ENCODE data around the gene VEGFD. TPM values are rescaled to one million over a fixed set of nuclear protein-coding genes. Genes with fewer than 3 reads are reported as not detected.

The VEGFD gene
- total and polyA plus RNA-seq, 2 donors (not counting 1 experiment from before 2014, with no cell fraction given) = not detected

DNA sequence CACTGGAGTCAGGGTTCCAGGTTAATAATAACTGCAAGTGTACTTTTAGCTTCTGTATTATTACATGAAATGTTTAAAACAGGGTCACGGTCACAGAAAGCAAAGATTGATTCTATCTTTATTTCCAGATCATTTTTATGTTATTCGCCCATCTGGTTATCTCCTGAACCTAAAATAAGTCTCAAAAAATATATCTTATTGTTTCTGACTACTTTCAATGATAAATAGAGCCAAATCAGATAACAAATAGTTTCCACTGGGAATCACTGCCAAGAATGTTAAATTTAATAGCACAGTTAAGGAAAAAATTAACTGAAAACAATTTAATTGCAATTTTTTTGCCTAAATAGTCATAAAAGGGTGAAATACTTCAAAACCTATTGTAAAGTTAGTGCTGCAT lies 17.2 kb upstream of the VEGFD start:
- Histone ChIP-seq H3K9me3 (ENCODE audit: control extremely low read depth in 1 of 3, control insufficient read depth in 2 of 3, insufficient read depth in 1 of 3, low read length in 2 of 3) (no peaks in the 10 kb centered on the region), H3K36me3 (replicated peaks in 1 of 2; ENCODE audit: control extremely low read depth in 1 of 2, control insufficient read depth in 1 of 2, extremely low read depth in 1 of 2, insufficient read depth in 2 of 2, low read length in 1 of 2) (no peaks in the 10 kb centered on the region), H3K27ac (ENCODE audit: low read length in 2 of 2) (no peak overlapping the region), H3K4me2 (replicated peaks; ENCODE audit: low read depth, low read length, poor library complexity, severe bottlenecking) (no peak overlapping the region), H3K9ac (ENCODE audit: low read length) (no peak overlapping the region), H3K79me2 (ENCODE audit: control insufficient read depth, insufficient read depth, low read length) (no peaks in the 10 kb centered on the region), H3K4me3 (ENCODE audit: control extremely low read depth in 1 of 5, extremely low read depth in 1 of 5, insufficient read depth in 1 of 5, low read depth in 2 of 5, low read length in 4 of 5) (no peak overlapping the region), H4K20me1 (ENCODE audit: control insufficient read depth, insufficient read depth, low read length, poor library complexity, severe bottlenecking) (no peaks in the 10 kb centered on the region), H3K27me3 (replicated peaks in 1 of 4; ENCODE audit: control extremely low read depth in 1 of 4, control insufficient read depth in 3 of 4, insufficient read depth in 4 of 4, low read length in 3 of 4) (no peaks in the 10 kb centered on the region), H3K4me1 (ENCODE audit: control insufficient read depth in 2 of 2, insufficient read depth in 2 of 2, low read length in 2 of 2) (no peaks in the 10 kb centered on the region), H2AFZ (ENCODE audit: insufficient read depth, low read depth, low read length, poor library complexity, severe bottlenecking) (no peak overlapping the region)
- intact Hi-C loops (cut with micrococcal nuclease) = no loop called here
- H3K27me3 Mint-ChIP-seq = no peaks in the 10 kb centered on the region
- DNase-seq (no peak), ATAC-seq (ENCODE audit: low read depth) (no peak)
- POLR2A ChIA-PET = no interaction called here
- no peak for TF ChIP-seq EZH2 (IDR thresholded peaks at IDR 0.05; ENCODE audit: borderline replicate concordance, insufficient read depth, low read depth, low read length, poor library complexity, severe bottlenecking)
- TF ChIP-seq CTCF (IDR thresholded peaks at IDR 0.05) = no peak
- CTCF ChIA-PET = no interaction called here
- H3K4me1 Mint-ChIP-seq = no peaks in the 10 kb centered on the region
- no peak overlapping the region for H3K4me3 Mint-ChIP-seq
- no CpG with 5 or more reads among the region's 2 CpGs for WGBS (ENCODE audit: insufficient coverage)
- H3K27ac Mint-ChIP-seq = no peak overlapping the region
- H3K9me3 Mint-ChIP-seq (ENCODE audit: insufficient read depth) = no peaks in the 10 kb centered on the region

- Histone ChIP-seq H3K36me3 (replicated peaks in 1 of 2; ENCODE audit: control extremely low read depth in 1 of 2, control insufficient read depth in 1 of 2, extremely low read depth in 1 of 2, insufficient read depth in 2 of 2, low read length in 1 of 2) (no peaks in the 10 kb centered on the region), H3K4me1 (ENCODE audit: control insufficient read depth in 2 of 2, insufficient read depth in 2 of 2, low read length in 2 of 2) (no peaks in the 10 kb centered on the region), H3K27ac (ENCODE audit: low read length in 2 of 2) (no peak overlapping the region), H3K4me3 (ENCODE audit: control extremely low read depth in 1 of 5, extremely low read depth in 1 of 5, insufficient read depth in 1 of 5, low read depth in 2 of 5, low read length in 4 of 5) (no peak overlapping the region), H3K4me2 (replicated peaks; ENCODE audit: low read depth, low read length, poor library complexity, severe bottlenecking) (no peak overlapping the region), H3K27me3 (replicated peaks in 1 of 4; ENCODE audit: control extremely low read depth in 1 of 4, control insufficient read depth in 3 of 4, insufficient read depth in 4 of 4, low read length in 3 of 4) (no peaks in the 10 kb centered on the region), H3K79me2 (ENCODE audit: control insufficient read depth, insufficient read depth, low read length) (no peaks in the 10 kb centered on the region), H3K9ac (ENCODE audit: low read length) (no peak overlapping the region), H3K9me3 (ENCODE audit: control extremely low read depth in 1 of 3, control insufficient read depth in 2 of 3, insufficient read depth in 1 of 3, low read length in 2 of 3) (no peaks in the 10 kb centered on the region), H4K20me1 (ENCODE audit: control insufficient read depth, insufficient read depth, low read length, poor library complexity, severe bottlenecking) (no peaks in the 10 kb centered on the region), H2AFZ (ENCODE audit: insufficient read depth, low read depth, low read length, poor library complexity, severe bottlenecking) (no peak overlapping the region)
- intact Hi-C loops (cut with micrococcal nuclease) = no loop called here
- no peaks in the 10 kb centered on the region for H3K9me3 Mint-ChIP-seq (ENCODE audit: insufficient read depth)
- DNase-seq (no peak), ATAC-seq (ENCODE audit: low read depth) (no peak)
- no peak overlapping the region for H3K4me3 Mint-ChIP-seq
- no peak overlapping the region for H3K27ac Mint-ChIP-seq
- no peaks in the 10 kb centered on the region for H3K27me3 Mint-ChIP-seq
- ChIA-PET CTCF (no interaction called here), POLR2A (no interaction called here)
- TF ChIP-seq EZH2 (IDR thresholded peaks at IDR 0.05; ENCODE audit: borderline replicate concordance, insufficient read depth, low read depth, low read length, poor library complexity, severe bottlenecking) = no peak
- TF ChIP-seq CTCF (IDR thresholded peaks at IDR 0.05) = no peak
- WGBS (ENCODE audit: insufficient coverage) = no CpG with 5 or more reads among the region's 3 CpGs
- H3K4me1 Mint-ChIP-seq = no peaks in the 10 kb centered on the region
Observed at GRCh38 chrX:15399962-15400391, 15.8 kb upstream of the VEGFD start.

Measured in B cell (primary cell).